ENCODE measurements around the gene NLE1.

DNA sequence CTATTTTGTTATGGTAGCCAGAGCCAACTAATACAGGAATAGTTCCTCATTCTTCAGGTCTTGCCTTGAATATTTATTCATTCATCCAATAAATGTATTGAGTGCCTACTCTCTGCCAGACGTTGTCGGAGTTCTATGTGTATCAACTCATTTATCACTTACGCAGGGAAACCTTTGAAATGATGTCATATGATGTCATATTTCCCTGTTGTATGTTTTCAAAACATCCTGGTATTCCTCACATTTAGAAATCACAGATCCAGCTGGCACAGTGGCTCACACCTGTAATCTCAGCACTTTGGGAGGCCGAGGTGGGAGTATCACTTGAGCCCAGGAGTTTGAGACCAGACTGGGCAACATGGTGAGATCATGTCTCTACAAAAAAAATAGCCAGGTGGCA is 2.7 kb upstream of the NLE1 start:
- TF ChIP-seq, protein P1, sequence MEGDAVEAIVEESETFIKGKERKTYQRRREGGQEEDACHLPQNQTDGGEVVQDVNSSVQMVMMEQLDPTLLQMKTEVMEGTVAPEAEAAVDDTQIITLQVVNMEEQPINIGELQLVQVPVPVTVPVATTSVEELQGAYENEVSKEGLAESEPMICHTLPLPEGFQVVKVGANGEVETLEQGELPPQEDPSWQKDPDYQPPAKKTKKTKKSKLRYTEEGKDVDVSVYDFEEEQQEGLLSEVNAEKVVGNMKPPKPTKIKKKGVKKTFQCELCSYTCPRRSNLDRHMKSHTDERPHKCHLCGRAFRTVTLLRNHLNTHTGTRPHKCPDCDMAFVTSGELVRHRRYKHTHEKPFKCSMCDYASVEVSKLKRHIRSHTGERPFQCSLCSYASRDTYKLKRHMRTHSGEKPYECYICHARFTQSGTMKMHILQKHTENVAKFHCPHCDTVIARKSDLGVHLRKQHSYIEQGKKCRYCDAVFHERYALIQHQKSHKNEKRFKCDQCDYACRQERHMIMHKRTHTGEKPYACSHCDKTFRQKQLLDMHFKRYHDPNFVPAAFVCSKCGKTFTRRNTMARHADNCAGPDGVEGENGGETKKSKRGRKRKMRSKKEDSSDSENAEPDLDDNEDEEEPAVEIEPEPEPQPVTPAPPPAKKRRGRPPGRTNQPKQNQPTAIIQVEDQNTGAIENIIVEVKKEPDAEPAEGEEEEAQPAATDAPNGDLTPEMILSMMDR (IDR thresholded peaks at IDR 0.05) = no peak
- no peak for TF ChIP-seq SIN3A (IDR thresholded peaks at IDR 0.05; ENCODE audit: borderline replicate concordance, insufficient read depth, low read depth, low read length)
